SK-N-SH (cell line): Measurements from ENCODE around the gene ASXL3.

ENCODE experiments used
- EP300 ChIP-seq, 2 experiments: IDR thresholded peaks; 2 replicates each; pipeline versions ENCODE4 v1.4.0 to v1.6.1; 2012; ENCODE audit warnings: borderline replicate concordance in 1 of 2, low read depth in 1 of 2, low read length in 1 of 2
- TF ChIP-seq, protein P1 (sequence below): fragments of 200-600 bp; sonication (generic); IDR thresholded peaks from 2 replicates; pipeline ENCODE4 v1.6.1; 2017; ENCODE audit warnings: antibody characterized with exemption, mild to moderate bottlenecking, moderate library complexity
- TF ChIP-seq, protein P2 (sequence below): IDR thresholded peaks from 2 replicates; pipeline ENCODE4 v1.6.1; 2012; ENCODE audit warnings: mild to moderate bottlenecking, low read depth, low read length, moderate library complexity

DNA sequence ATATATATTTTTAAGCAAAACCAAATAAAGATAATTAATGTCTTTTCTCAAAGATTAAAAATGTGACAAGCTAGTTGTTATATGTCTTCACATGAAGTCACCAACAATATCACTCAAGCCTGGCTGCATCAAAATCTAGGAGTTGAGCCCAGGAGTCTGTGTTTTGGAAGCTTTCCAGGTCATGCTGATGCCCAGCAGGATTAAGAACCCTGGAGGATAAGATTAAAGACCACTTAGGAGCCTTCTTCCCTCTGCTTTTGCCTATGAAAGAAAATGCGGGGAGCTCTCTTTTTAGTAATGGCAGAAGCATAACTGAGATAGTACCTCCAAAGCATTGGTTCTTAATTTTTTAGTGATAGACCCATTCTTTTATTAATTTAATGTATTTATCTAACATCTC is 157.4 kb downstream of the ASXL3 start:
- TF ChIP-seq, protein P1, sequence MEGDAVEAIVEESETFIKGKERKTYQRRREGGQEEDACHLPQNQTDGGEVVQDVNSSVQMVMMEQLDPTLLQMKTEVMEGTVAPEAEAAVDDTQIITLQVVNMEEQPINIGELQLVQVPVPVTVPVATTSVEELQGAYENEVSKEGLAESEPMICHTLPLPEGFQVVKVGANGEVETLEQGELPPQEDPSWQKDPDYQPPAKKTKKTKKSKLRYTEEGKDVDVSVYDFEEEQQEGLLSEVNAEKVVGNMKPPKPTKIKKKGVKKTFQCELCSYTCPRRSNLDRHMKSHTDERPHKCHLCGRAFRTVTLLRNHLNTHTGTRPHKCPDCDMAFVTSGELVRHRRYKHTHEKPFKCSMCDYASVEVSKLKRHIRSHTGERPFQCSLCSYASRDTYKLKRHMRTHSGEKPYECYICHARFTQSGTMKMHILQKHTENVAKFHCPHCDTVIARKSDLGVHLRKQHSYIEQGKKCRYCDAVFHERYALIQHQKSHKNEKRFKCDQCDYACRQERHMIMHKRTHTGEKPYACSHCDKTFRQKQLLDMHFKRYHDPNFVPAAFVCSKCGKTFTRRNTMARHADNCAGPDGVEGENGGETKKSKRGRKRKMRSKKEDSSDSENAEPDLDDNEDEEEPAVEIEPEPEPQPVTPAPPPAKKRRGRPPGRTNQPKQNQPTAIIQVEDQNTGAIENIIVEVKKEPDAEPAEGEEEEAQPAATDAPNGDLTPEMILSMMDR: no peak
- TF ChIP-seq EP300 (IDR thresholded peaks at IDR 0.05; ENCODE audit: borderline replicate concordance in 1 of 2, low read depth in 1 of 2, low read length in 1 of 2): no peak
- TF ChIP-seq, protein P2, sequence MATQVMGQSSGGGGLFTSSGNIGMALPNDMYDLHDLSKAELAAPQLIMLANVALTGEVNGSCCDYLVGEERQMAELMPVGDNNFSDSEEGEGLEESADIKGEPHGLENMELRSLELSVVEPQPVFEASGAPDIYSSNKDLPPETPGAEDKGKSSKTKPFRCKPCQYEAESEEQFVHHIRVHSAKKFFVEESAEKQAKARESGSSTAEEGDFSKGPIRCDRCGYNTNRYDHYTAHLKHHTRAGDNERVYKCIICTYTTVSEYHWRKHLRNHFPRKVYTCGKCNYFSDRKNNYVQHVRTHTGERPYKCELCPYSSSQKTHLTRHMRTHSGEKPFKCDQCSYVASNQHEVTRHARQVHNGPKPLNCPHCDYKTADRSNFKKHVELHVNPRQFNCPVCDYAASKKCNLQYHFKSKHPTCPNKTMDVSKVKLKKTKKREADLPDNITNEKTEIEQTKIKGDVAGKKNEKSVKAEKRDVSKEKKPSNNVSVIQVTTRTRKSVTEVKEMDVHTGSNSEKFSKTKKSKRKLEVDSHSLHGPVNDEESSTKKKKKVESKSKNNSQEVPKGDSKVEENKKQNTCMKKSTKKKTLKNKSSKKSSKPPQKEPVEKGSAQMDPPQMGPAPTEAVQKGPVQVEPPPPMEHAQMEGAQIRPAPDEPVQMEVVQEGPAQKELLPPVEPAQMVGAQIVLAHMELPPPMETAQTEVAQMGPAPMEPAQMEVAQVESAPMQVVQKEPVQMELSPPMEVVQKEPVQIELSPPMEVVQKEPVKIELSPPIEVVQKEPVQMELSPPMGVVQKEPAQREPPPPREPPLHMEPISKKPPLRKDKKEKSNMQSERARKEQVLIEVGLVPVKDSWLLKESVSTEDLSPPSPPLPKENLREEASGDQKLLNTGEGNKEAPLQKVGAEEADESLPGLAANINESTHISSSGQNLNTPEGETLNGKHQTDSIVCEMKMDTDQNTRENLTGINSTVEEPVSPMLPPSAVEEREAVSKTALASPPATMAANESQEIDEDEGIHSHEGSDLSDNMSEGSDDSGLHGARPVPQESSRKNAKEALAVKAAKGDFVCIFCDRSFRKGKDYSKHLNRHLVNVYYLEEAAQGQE: no peak
